Hippocampal formation (tissue), 2 donors: ENCODE data around the gene SLC9A7.

Experiments used
- DNase-seq, 2 donors: peaks; one replicate each; lab custom pipeline; 2025; lab: John Stamatoyannopoulos, UW

The SLC9A7 gene

GRCh38 chrX:46704767-46705386 is 54.0 kb downstream of the SLC9A7 start:
- no peak for DNase-seq

DNA sequence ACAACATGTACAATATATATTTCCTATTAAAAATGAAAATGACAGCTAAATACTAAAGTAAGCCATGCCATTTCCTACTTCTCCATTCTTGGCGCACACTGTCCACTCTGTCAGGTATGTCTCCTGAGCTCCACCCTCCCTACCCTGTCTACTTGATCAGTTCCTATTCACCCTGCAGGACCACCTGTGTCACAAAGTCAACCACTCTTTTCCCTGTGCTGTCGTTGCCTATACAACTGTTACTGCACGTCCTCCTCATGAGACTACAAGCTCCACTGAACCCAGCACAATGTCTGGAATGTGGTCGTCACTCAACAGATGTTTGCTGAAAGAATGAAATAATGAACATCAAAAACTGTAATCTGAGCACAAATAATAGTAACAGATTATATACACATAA is 54.9 kb downstream of the SLC9A7 start:
- DNase-seq, result no peak

DNA sequence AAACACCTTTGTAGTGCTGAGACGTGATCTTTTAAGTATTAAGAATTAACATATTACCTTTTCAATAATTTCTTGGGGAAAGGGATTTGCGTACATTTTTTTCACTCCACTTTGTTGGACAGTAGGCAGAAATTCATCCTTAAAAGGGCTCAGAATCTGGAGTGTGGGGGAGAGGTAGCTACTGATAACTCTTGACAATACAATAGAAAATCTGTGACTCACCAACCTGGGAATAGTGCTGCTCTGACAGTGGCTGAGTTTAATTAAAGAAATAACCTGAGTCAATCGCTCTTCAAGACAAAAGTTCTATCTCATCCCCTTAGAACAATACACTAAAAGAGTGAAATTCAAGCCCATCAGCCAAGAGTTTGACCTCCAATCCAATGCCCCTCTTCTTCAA is 60.2 kb downstream of the SLC9A7 start:
- DNase-seq, result no peak

GRCh38 chrX:46695491-46695890 is 63.4 kb downstream of the SLC9A7 start:
- no peak for DNase-seq

DNA sequence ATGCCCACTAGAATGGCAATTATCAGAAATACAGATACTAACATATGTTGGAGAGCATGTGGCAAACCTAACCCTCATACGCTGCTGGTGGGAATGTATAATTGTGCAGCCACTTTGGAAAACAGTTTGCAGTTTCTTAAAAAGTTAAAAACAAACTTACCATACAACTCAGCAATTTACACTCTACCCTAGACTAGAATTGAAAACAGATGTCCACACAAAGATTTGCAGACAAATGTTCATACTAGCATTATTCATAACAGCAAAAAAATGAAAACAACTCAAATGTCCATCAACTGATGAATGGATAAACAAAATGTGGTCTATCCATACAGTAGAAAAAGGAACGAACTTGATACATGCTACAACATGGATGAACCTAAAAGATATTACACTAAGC is 64.4 kb downstream of the SLC9A7 start:
- no peak for DNase-seq

GRCh38 chrX:46693149-46693548 is 65.8 kb downstream of the SLC9A7 start:
- no peak for DNase-seq

GRCh38 chrX:46690818-46691217 is 68.1 kb downstream of the SLC9A7 start:
- DNase-seq, result no peak

GRCh38 chrX:46687619-46688018 is 71.3 kb downstream of the SLC9A7 start:
- no peak for DNase-seq

DNA sequence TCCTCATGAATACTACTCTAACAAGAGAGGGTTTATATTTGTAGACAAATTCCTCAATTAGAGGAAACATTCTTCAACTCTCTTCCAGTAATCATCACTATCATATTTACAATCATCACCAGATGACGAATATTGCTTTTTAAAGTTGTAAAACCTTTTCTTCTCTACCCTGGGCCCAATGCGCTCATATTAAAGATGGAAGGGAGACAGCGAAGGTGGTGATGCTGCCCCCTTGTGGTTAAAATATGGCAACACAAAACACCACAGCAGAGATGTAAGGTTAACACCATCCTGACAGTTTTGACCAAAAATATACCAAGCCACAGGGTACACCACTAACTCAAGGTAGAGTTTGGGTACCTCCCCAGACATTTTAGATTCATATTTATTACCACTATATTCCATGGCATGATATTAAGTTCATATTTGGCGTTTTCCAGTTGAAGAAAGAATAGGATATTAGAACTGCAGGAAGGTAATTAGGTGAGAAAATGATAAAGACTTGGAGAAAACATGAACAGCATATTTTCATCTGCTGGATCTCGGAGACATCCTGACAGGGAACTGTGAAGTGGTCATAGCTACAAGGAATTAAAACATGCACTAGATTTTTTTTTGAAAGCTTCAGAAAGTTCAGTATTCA is 72.8 kb downstream of the SLC9A7 start:
- peak in 1 of 2 donors; percentile 0 for DNase-seq

- DNase-seq, result no peak
These were observed 75.9 kb downstream of the SLC9A7 start for GRCh38 chrX:46683048-46683447.

- no peak for DNase-seq
These were observed 77.1 kb downstream of the SLC9A7 start for GRCh38 chrX:46681849-46682248.

- DNase-seq, result no peak
These were observed 80.7 kb downstream of the SLC9A7 start for GRCh38 chrX:46678232-46678631.

- no peak for DNase-seq
These were observed 82.2 kb downstream of the SLC9A7 start for GRCh38 chrX:46676399-46677356.

DNA sequence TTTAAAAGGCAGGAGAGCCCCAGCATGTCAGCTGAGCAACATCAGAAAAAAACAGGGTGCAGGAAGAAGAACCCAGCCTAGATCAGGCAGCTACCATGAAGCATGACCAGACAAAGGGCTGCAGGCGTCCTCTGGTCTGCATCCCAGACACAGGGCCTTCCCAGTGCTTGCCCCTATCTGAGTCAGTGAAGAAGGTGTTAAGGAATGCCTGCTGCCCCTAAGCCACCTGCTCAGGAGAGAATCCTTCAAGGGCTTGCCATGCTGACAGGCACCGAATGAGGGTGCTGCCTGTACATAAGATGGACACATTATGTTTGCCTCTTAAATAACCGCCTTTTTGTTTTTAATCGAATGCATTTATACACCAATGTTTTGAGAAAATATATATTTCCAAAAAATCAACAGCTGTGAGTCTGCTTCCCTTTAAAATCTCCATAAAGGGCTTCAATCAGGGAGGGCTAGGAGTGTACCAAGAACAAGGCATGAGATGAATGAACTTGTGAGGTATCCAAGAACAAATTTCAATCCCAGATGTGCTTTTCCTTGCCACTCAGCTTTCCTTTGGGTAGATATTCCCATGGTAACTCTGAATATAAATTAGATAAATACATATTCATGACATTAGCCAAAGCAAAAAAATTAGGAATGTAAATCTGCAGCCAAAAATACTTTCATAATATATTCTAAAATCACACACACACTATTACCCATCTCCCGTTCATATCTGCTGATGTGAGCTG is 85.1 kb downstream of the SLC9A7 start:
- no peak for DNase-seq

DNA sequence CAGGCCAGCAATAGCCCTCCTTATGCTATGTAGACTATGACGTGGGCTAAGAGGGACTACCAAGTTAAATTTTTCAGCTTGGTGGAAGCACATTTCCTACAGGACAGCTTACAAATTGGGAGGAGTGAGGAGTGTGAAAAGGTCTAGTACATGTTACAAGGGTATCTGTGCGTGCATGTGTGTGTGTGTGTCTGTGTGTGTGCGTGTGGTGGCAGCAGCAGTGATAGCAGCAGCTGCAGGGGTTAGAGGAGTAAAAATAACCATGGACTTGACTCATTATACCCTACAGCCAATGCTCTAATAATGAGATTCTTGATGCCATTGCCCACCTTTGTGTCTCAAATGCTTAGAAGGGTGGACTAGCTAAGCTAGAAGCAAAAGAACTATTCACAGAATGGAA is 88.6 kb downstream of the SLC9A7 start:
- no peak for DNase-seq

GRCh38 chrX:46666831-46667230 is 92.1 kb downstream of the SLC9A7 start:
- DNase-seq, result no peak

DNA sequence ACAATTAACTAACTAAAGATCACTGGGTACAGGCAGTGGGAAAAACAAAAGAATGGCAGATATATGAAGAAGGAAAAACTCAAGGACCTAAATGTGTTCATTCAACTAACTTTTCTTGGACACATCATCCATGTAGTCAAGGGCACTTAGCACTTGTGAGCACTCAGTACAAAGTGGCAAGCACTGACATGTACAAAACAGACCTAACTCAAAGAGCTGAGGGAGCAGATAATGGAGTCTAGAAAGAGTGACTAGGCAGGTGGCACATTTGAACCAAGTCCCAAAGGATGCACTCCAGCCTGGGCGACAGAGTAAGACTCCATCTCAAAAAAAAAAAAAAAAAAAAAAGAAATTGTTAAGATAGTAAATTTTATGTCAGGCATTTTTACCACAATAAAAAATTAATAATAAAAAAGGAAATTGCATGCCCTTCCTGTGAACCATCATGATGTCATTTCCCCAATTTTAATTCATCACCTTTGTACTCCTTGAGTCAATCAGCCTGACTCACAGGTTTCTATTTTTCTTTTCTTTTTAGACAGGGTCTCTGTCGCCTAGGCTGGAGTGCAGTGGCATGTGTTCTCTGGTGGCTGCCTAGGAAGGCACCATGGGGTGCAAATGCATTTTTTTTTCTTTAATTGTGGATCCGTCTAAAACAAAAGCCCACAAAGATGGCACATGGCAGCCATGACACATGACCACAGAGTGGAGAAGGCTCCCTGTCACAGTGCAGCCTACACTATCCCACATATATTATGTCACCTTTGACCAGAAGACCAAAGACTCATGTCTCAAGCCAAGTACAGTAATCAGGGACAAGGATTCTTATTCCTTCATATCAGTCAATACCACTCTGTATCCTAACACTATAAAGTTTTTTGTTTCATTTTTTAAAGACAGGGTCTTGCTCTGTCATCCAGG is 93.4 kb downstream of the SLC9A7 start:
- DNase-seq, result no peak

DNA sequence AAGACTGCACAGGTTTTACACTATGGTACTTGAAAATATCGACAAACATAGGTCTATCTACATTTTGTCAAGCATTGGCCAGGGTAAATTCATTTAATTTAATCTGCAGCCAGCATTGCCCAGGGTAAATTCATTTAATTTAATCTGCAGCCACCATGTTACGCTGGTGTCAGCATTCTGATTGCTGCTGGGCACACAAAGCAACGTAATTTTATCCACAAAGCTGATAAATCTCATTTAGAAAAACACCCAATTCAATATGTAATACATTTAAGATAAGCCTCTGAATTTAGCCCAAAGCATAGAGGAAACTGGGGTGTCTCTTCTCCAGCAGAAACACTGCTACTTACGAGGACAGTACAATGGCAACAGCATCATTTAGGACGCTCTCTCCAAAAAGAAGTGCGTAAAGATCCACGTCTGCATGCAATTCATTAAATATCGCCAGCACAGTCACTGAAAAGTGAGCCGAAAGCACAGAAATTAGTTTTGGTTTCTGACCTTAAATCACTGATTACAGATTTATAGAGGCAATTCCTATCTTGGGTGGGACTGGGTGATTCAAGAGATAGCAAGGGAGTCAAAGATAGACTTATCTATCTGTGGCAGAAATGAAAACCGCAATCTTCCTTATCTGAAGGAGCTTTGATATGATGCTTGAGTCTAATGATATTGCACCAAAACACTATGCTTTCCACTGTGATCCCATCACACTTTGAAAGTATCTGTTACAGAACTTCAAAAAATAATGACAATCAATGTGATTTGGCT is 96.5 kb downstream of the SLC9A7 start:
- no peak for DNase-seq

- no peak for DNase-seq
These were observed 105.4 kb downstream of the SLC9A7 start for GRCh38 chrX:46653482-46653881.
